Uterus (tissue), 2 donors: ENCODE results near the gene ANKS6.

Experiments used
- POLR2A ChIP-seq, 2 donors: fragments of 450-650 bp; IDR thresholded peaks; one replicate each; pipeline ENCODE4 v1.6.1; 2016; ENCODE audit warnings: antibody characterized with exemption in 2 of 2, mild to moderate bottlenecking in 1 of 2, moderate library complexity in 1 of 2
- TF ChIP-seq, protein P1 (sequence below), 4 experiments: fragments of 200-600 bp in 2 of 4; fragments of 450-650 bp in 2 of 4; sonication (generic) in 2 of 4; IDR thresholded peaks; one replicate each; pipeline ENCODE4 v1.5.1; 2016 to 2019; ENCODE audit warnings: antibody characterized with exemption in 4 of 4, mild to moderate bottlenecking in 2 of 4, moderate library complexity in 1 of 4

GRCh38 chr9:98694943-98695342 lies 101.4 kb downstream of the ANKS6 start:
- TF ChIP-seq, protein P1, sequence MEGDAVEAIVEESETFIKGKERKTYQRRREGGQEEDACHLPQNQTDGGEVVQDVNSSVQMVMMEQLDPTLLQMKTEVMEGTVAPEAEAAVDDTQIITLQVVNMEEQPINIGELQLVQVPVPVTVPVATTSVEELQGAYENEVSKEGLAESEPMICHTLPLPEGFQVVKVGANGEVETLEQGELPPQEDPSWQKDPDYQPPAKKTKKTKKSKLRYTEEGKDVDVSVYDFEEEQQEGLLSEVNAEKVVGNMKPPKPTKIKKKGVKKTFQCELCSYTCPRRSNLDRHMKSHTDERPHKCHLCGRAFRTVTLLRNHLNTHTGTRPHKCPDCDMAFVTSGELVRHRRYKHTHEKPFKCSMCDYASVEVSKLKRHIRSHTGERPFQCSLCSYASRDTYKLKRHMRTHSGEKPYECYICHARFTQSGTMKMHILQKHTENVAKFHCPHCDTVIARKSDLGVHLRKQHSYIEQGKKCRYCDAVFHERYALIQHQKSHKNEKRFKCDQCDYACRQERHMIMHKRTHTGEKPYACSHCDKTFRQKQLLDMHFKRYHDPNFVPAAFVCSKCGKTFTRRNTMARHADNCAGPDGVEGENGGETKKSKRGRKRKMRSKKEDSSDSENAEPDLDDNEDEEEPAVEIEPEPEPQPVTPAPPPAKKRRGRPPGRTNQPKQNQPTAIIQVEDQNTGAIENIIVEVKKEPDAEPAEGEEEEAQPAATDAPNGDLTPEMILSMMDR (IDR thresholded peaks at IDR 0.05): no peak
- no peak for TF ChIP-seq POLR2A (IDR thresholded peaks at IDR 0.05)
